CD4-positive, alpha-beta T cell (primary cell): ENCODE results near the gene SOD3. TPM values are rescaled to one million over a fixed set of nuclear protein-coding genes. Genes with fewer than 3 reads are reported as not detected.

Experiments used
- ATAC-seq: fragments of 200-7000 bp; cut with Tn5 transposase; one replicate; pipeline ENCODE4 v1.10.0; 2022; ENCODE audit warnings: mild to moderate bottlenecking; ENCODE audit not compliant: poor library complexity
- CTCF ChIA-PET: fragments of 350-600 bp; sonication (Branson Sonifier 250); formaldehyde crosslinking; loops from one replicate; lab custom pipeline; 2021; ENCODE audit warnings: antibody characterized with exemption, inconsistent platforms; lab: Charles Lee
- POLR2A ChIA-PET: fragments of 350-600 bp; sonication (Branson Sonifier 250); formaldehyde crosslinking; loops from one replicate; lab custom pipeline; 2021; ENCODE audit warnings: antibody characterized with exemption, inconsistent platforms; lab: Charles Lee
- DNase-seq, 14 experiments: peaks; one replicate each; pipeline ENCODE4 v3.0.0-alpha.2; 2013 to 2020; ENCODE audit warnings: mixed read lengths in 2 of 14
- H3K27ac ChIP-seq, 2 donors: one replicate each; pipeline versions ENCODE4 v1.5.1 to v1.7.0; 2013; ENCODE audit warnings: low read length in 2 of 2, low read depth in 1 of 2, mild to moderate bottlenecking in 1 of 2
- H3K27me3 ChIP-seq, 2 experiments: 1 replicate in 1 of 2; 2 replicates in 1 of 2; pipeline versions ENCODE4 v1.6.1 to v1.7.0; 2013; ENCODE audit warnings: low read length in 2 of 2, control low read depth in 1 of 2, mild to moderate bottlenecking in 1 of 2, moderate library complexity in 1 of 2; ENCODE audit not compliant: insufficient read depth in 2 of 2, control insufficient read depth in 1 of 2
- H3K36me3 ChIP-seq: one replicate; pipeline ENCODE4 v1.6.1; 2013; ENCODE audit warnings: low read length, control low read depth; ENCODE audit not compliant: insufficient read depth
- H3K4me1 ChIP-seq: one replicate; pipeline ENCODE4 v1.6.1; 2013; ENCODE audit warnings: low read length, control low read depth; ENCODE audit not compliant: insufficient read depth
- H3K4me3 ChIP-seq: one replicate; pipeline ENCODE4 v1.5.1; 2013; ENCODE audit warnings: mild to moderate bottlenecking, low read length, moderate library complexity
- H3K9me3 ChIP-seq, 2 experiments: 1 replicate in 1 of 2; 2 replicates in 1 of 2; pipeline versions ENCODE4 v1.6.1 to v1.7.0; 2013; ENCODE audit warnings: low read length in 2 of 2, mild to moderate bottlenecking in 2 of 2, control low read depth in 1 of 2, moderate library complexity in 1 of 2; ENCODE audit not compliant: control insufficient read depth in 1 of 2, insufficient read depth in 1 of 2
- H3K27ac Mint-ChIP-seq: one replicate; pipeline ENCODE4 v1.8.0; 2020; ENCODE audit warnings: mixed read lengths
- H3K27me3 Mint-ChIP-seq: one replicate; pipeline ENCODE4 v1.8.0; 2021; ENCODE audit warnings: mixed read lengths
- H3K36me3 Mint-ChIP-seq: one replicate; pipeline ENCODE4 v1.8.0; 2021; ENCODE audit warnings: low read depth, mixed read lengths
- H3K4me1 Mint-ChIP-seq: one replicate; pipeline ENCODE4 v1.8.0; 2021; ENCODE audit warnings: low read depth, mixed read lengths
- H3K4me3 Mint-ChIP-seq: one replicate; pipeline ENCODE4 v1.8.0; 2020; ENCODE audit warnings: mild to moderate bottlenecking, mixed read lengths
- H3K9me3 Mint-ChIP-seq: one replicate; pipeline ENCODE4 v1.8.0; 2020; ENCODE audit warnings: mixed read lengths
- CTCF ChIP-seq: fragments of 200-600 bp; IDR thresholded peaks from one replicate; pipeline ENCODE4 v1.8.0; 2022; ENCODE audit warnings: antibody characterized with exemption, mild to moderate bottlenecking
- intact Hi-C, 2 experiments: fragments of 100-400 bp; cut with DNase I in 1 of 2; cut with micrococcal nuclease in 1 of 2; formaldehyde crosslinking; loops; one replicate each; pipeline versions ENCODE4 v1.15.1 to v1.9.0; 2023 to 2025; cut with DNase I, micrococcal nuclease
- total RNA-seq, 174 experiments: library from RNA in 2 of 174; stranded (reverse) in 2 of 174; gene quantifications; one replicate each; pipeline ENCODE4 v1.2.3 and lab custom pipeline; 2021 to 2026

Gene SOD3
- total RNA-seq, 2 experiments from 2014 or later = not detected

GRCh38 chr4:24791043-24791442 is 4.3 kb upstream of the SOD3 start:
- no peaks in the 10 kb centered on the region for H3K4me1 Mint-ChIP-seq
- no peaks in the 10 kb centered on the region for H3K36me3 ChIP-seq
- H3K9me3 Mint-ChIP-seq = no peaks in the 10 kb centered on the region
- no peaks in the 10 kb centered on the region for H3K36me3 Mint-ChIP-seq
- no peak overlapping the region for H3K4me3 ChIP-seq
- H3K27ac Mint-ChIP-seq = no peak overlapping the region
- no peak for ATAC-seq
- no peaks in the 10 kb centered on the region for H3K4me1 ChIP-seq
- H3K9me3 ChIP-seq = peaks cover 0 to 7% of the 10 kb centered on the region in 2 experiments
- ChIA-PET CTCF (no interaction called here), POLR2A (no interaction called here)
- intact Hi-C loops = no loop called here
- no peak overlapping the region for H3K4me3 Mint-ChIP-seq
- peaks cover 0 to 5% of the 10 kb centered on the region in 2 experiments for H3K27me3 ChIP-seq
- no peak for TF ChIP-seq CTCF
- DNase-seq = no peak
- H3K27me3 Mint-ChIP-seq = peaks cover 22% of the 10 kb centered on the region
- H3K27ac ChIP-seq = no peak overlapping the region

- Histone ChIP-seq H3K4me1 (no peaks in the 10 kb centered on the region), H3K27me3 (peaks cover 0 to 5% of the 10 kb centered on the region in 2 experiments), H3K36me3 (no peaks in the 10 kb centered on the region), H3K4me3 (no peak overlapping the region), H3K9me3 (peaks cover 0 to 7% of the 10 kb centered on the region in 2 experiments), H3K27ac (no peak overlapping the region)
- Mint-ChIP-seq H3K27me3 (peaks cover 29% of the 10 kb centered on the region), H3K4me1 (no peaks in the 10 kb centered on the region), H3K36me3 (no peaks in the 10 kb centered on the region), H3K9me3 (no peaks in the 10 kb centered on the region), H3K4me3 (no peak overlapping the region), H3K27ac (no peak overlapping the region)
- no peak for DNase-seq
- no peak for TF ChIP-seq CTCF
- intact Hi-C loops = no loop called here
- ChIA-PET CTCF (no interaction called here), POLR2A (no interaction called here)
- no peak for ATAC-seq
Measured at GRCh38 chr4:24792552-24792951, 2.8 kb upstream of the SOD3 start.

GRCh38 chr4:24793219-24794005 is 2.0 kb upstream of the SOD3 start:
- intact Hi-C loops = no loop called here
- Mint-ChIP-seq H3K27me3 (peaks cover 38% of the 10 kb centered on the region), H3K4me3 (no peak overlapping the region), H3K4me1 (no peaks in the 10 kb centered on the region), H3K9me3 (no peaks in the 10 kb centered on the region), H3K27ac (no peak overlapping the region), H3K36me3 (no peaks in the 10 kb centered on the region)
- H3K4me3 ChIP-seq = no peak overlapping the region
- no peak overlapping the region for H3K27ac ChIP-seq
- H3K9me3 ChIP-seq = peaks cover 0 to 7% of the 10 kb centered on the region in 2 experiments
- H3K27me3 ChIP-seq = peaks cover 5 to 8% of the 10 kb centered on the region in 2 experiments
- H3K4me1 ChIP-seq = no peaks in the 10 kb centered on the region
- no peak for TF ChIP-seq CTCF
- H3K36me3 ChIP-seq = no peaks in the 10 kb centered on the region
- CTCF ChIA-PET = interaction anchor here (0.6 kb wide), 1 partner anchor 13 kb away, joined by 3 read pairs; no protein-coding TSS in a partner anchor
- no peak for ATAC-seq
- POLR2A ChIA-PET = no interaction called here
- DNase-seq = no peak
